Calu3 (cell line): ENCODE data around the gene FGF14. TPM values are rescaled to one million over a fixed set of nuclear protein-coding genes. Genes with fewer than 3 reads are reported as not detected.

Experiments used
- BruUV-seq: library from RNA; stranded (reverse); fragments of 400-500 nt; replicated peaks from 2 replicates; lab custom pipeline; 2021; lab: Mats Ljungman, UMichigan
- CTCF ChIA-PET: fragments of 300-600 bp; sonication (Branson Sonifier 250); formaldehyde crosslinking; loops from one replicate; lab custom pipeline; 2022; ENCODE audit warnings: antibody characterized with exemption; lab: Charles Lee
- DNase-seq: peaks from one replicate; pipeline ENCODE4 v3.0.0; 2022
- H3K27ac Mint-ChIP-seq: one replicate; pipeline ENCODE4 v1.8.0; 2022; ENCODE audit warnings: mixed read lengths; ENCODE audit not compliant: unreplicated experiment
- H3K27me3 Mint-ChIP-seq: one replicate; pipeline ENCODE4 v1.8.0; 2022; ENCODE audit warnings: mixed read lengths; ENCODE audit not compliant: unreplicated experiment
- H3K36me3 Mint-ChIP-seq: one replicate; pipeline ENCODE4 v1.8.0; 2022; ENCODE audit warnings: mild to moderate bottlenecking, moderate library complexity, mixed read lengths; ENCODE audit not compliant: insufficient read depth, unreplicated experiment
- H3K4me1 Mint-ChIP-seq: one replicate; pipeline ENCODE4 v1.8.0; 2022; ENCODE audit warnings: mild to moderate bottlenecking, low read depth, mixed read lengths; ENCODE audit not compliant: unreplicated experiment
- H3K4me3 Mint-ChIP-seq: one replicate; pipeline ENCODE4 v1.8.0; 2022; ENCODE audit warnings: mild to moderate bottlenecking, low read depth, moderate library complexity, mixed read lengths; ENCODE audit not compliant: unreplicated experiment
- H3K9me3 Mint-ChIP-seq: one replicate; pipeline ENCODE4 v1.8.0; 2022; ENCODE audit warnings: low read depth, mixed read lengths; ENCODE audit not compliant: unreplicated experiment
- intact Hi-C: fragments of 100-400 bp; cut with micrococcal nuclease; formaldehyde crosslinking; loops from one replicate; pipeline ENCODE4 v1.10.0; 2022; ENCODE audit not compliant: unreplicated experiment
- total RNA-seq: library from RNA; stranded (reverse); gene quantifications from 2 replicates; pipeline ENCODE4 v1.2.3, GENCODE V29; 2022
- TF ChIP-seq, protein P1 (sequence below): fragments of 200-600 bp; IDR thresholded peaks from one replicate; pipeline ENCODE4 v1.8.0; 2022; ENCODE audit warnings: antibody characterized with exemption; ENCODE audit not compliant: unreplicated experiment

FGF14 gene
- total RNA-seq, 1 experiment from 2014 or later: 0.21 TPM

DNA sequence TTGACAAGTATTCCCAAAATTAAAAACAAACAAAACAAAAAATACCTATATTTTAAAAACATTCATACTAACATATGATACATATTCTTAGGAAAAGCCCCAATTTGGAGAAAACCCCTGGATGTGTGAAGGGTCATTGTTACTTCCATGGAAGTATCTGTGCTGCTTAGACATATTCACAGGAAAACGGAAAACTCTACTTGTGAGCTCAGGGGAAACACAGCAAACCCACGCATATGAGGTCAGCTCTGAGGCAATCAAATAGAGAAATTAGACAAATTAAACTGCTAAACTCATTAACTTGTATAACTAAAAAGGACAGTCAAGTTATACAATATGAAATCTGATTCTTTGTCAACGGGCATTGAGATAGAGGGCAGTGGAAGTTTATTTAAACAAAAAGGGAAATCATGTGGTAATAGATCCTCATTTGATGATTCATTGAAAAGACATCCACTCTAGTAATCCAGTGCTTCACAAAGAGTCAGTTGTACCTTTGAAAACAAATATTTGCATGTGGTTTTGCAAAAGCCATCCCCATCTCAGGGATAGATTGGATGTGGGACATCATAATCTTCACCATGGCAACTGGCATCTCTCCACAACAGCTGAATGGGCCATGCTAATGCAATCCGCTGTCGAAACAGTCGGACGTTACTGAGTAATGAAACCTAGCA, 526.0 kb downstream of the FGF14 start:
- Mint-ChIP-seq H3K4me1 (no peaks in the 10 kb centered on the region), H3K9me3 (no peaks in the 10 kb centered on the region), H3K27me3 (peaks cover 15% of the 10 kb centered on the region), H3K4me3 (no peak overlapping the region), H3K36me3 (no peaks in the 10 kb centered on the region), H3K27ac (no peak overlapping the region)
- BruUV-seq: no TSS peak
- TF ChIP-seq, protein P1, sequence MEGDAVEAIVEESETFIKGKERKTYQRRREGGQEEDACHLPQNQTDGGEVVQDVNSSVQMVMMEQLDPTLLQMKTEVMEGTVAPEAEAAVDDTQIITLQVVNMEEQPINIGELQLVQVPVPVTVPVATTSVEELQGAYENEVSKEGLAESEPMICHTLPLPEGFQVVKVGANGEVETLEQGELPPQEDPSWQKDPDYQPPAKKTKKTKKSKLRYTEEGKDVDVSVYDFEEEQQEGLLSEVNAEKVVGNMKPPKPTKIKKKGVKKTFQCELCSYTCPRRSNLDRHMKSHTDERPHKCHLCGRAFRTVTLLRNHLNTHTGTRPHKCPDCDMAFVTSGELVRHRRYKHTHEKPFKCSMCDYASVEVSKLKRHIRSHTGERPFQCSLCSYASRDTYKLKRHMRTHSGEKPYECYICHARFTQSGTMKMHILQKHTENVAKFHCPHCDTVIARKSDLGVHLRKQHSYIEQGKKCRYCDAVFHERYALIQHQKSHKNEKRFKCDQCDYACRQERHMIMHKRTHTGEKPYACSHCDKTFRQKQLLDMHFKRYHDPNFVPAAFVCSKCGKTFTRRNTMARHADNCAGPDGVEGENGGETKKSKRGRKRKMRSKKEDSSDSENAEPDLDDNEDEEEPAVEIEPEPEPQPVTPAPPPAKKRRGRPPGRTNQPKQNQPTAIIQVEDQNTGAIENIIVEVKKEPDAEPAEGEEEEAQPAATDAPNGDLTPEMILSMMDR: no peak
- intact Hi-C loops: no loop called here
- CTCF ChIA-PET: no interaction called here
- peak; percentile 53 for DNase-seq

- DNase-seq: no peak
- intact Hi-C loops: no loop called here
- TF ChIP-seq, protein P1: no peak
- no peaks in the 10 kb centered on the region for H3K4me1 Mint-ChIP-seq
- H3K9me3 Mint-ChIP-seq: no peaks in the 10 kb centered on the region
- BruUV-seq: no TSS peak
- H3K36me3 Mint-ChIP-seq: no peaks in the 10 kb centered on the region
- H3K27me3 Mint-ChIP-seq: peaks cover 15% of the 10 kb centered on the region
- H3K4me3 Mint-ChIP-seq: no peak overlapping the region
- CTCF ChIA-PET: no interaction called here
- H3K27ac Mint-ChIP-seq: no peak overlapping the region
Measured at GRCh38 chr13:101875091-101875490, 526.8 kb downstream of the FGF14 start.

- CTCF ChIA-PET: no interaction called here
- no peaks in the 10 kb centered on the region for H3K36me3 Mint-ChIP-seq
Measured at GRCh38 chr13:101869553-101869952, 532.3 kb downstream of the FGF14 start.

GRCh38 chr13:101868585-101869469, 533.0 kb downstream of the FGF14 start:
- Mint-ChIP-seq H3K27me3 (no peaks in the 10 kb centered on the region), H3K4me1 (no peaks in the 10 kb centered on the region), H3K27ac (no peak overlapping the region), H3K36me3 (no peaks in the 10 kb centered on the region), H3K9me3 (no peaks in the 10 kb centered on the region), H3K4me3 (no peak overlapping the region)
- TF ChIP-seq, protein P1: no peak
- no TSS peak for BruUV-seq
- CTCF ChIA-PET: no interaction called here
- intact Hi-C loops: no loop called here
- no peak for DNase-seq

More at GRCh38 chr13:101869553-101869952, 532.3 kb downstream of the FGF14 start:
- Mint-ChIP-seq H3K27me3 (no peaks in the 10 kb centered on the region), H3K4me3 (no peak overlapping the region), H3K4me1 (no peaks in the 10 kb centered on the region), H3K9me3 (no peaks in the 10 kb centered on the region), H3K27ac (no peak overlapping the region)
- no peak for DNase-seq
- intact Hi-C loops: no loop called here
- TF ChIP-seq, protein P1: no peak
- no TSS peak for BruUV-seq
